ENCODE data around the gene CTCFL.
"Not testable (repeated sequence)": the region's sequence is repeated elsewhere in the genome, so short reads cannot be mapped to it uniquely, and the experiment has no call there.

CTCFL gene

GRCh38 chr20:57493091-57493615 is 31.8 kb downstream of the CTCFL start:
- no peak for DNase-seq (ENCODE audit: low read depth)

GRCh38 chr20:57491373-57491772 is 33.6 kb downstream of the CTCFL start:
- no peak for DNase-seq (ENCODE audit: low read depth)
- no peak overlapping the region for H3K4me3 ChIP-seq (ENCODE audit: low read length)
- no peak for TF ChIP-seq CTCF (IDR thresholded peaks at IDR 0.05; ENCODE audit: insufficient read depth, low read depth, low read length, missing control alignments)

More at GRCh38 chr20:57493091-57493615, 31.8 kb downstream of the CTCFL start:
- TF ChIP-seq CTCF (IDR thresholded peaks at IDR 0.05; ENCODE audit: insufficient read depth, low read depth, low read length, missing control alignments): no peak
- H3K4me3 ChIP-seq (ENCODE audit: low read length): no peak overlapping the region

GRCh38 chr20:57488277-57488676 is 36.7 kb downstream of the CTCFL start:
- not testable (repeated sequence) for DNase-seq (ENCODE audit: low read depth); H3K4me3 ChIP-seq (ENCODE audit: low read length)

- DNase-seq (ENCODE audit: low read depth): no peak
- H3K4me3 ChIP-seq (ENCODE audit: low read length): no peak overlapping the region
- TF ChIP-seq CTCF (IDR thresholded peaks at IDR 0.05; ENCODE audit: insufficient read depth, low read depth, low read length, missing control alignments): no peak
Measured at GRCh38 chr20:57485770-57486169, 39.2 kb downstream of the CTCFL start.

- DNase-seq (ENCODE audit: low read depth): no peak
- no peak for TF ChIP-seq CTCF (IDR thresholded peaks at IDR 0.05; ENCODE audit: insufficient read depth, low read depth, low read length, missing control alignments)
- no peak overlapping the region for H3K4me3 ChIP-seq (ENCODE audit: low read length)
Measured at GRCh38 chr20:57484772-57485171, 40.2 kb downstream of the CTCFL start.

GRCh38 chr20:57483287-57484050 is 41.5 kb downstream of the CTCFL start:
- H3K4me3 ChIP-seq (ENCODE audit: low read length): no peak overlapping the region
- DNase-seq (ENCODE audit: low read depth): no peak
- TF ChIP-seq CTCF (IDR thresholded peaks at IDR 0.05; ENCODE audit: insufficient read depth, low read depth, low read length, missing control alignments): no peak

GRCh38 chr20:57482796-57483195 is 42.1 kb downstream of the CTCFL start:
- DNase-seq (ENCODE audit: low read depth): no peak

More at GRCh38 chr20:57482796-57483195, 42.1 kb downstream of the CTCFL start:
- TF ChIP-seq CTCF (IDR thresholded peaks at IDR 0.05; ENCODE audit: insufficient read depth, low read depth, low read length, missing control alignments): no peak
- no peak overlapping the region for H3K4me3 ChIP-seq (ENCODE audit: low read length)
